Measurements from ENCODE around the gene SIRT3.

DNA sequence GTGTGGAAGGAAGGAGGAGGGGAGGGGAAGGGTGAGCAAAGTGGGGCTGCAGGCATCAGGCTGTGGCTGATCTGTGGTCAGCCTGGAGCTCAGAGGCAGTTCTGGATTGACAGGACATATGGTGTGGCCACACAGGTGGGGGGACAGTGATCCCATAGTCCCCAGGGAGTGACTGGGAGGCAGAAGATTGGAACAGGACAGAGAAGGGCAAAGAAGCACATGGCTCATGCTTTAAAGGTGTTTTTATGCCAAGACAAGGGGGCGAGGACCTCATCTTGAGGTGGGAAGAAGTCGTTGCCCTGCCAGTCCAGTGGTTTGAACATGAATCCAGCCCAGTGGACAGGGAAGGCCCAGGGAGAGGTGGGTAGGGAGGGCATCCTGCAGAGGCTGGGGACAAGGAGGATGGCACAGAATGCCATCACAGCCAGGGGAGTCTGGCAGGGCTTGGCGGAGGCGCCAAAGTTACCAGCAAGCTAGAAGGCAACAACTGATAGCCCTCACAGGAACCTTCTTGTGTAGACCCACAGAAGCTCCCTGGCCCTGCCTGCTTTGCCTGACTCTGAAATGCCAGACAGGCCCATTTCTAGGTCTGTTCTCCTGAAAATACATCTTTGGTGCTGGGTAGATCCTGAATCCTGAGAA is 32.1 kb downstream of the SIRT3 start:
- TF ChIP-seq, protein P1, sequence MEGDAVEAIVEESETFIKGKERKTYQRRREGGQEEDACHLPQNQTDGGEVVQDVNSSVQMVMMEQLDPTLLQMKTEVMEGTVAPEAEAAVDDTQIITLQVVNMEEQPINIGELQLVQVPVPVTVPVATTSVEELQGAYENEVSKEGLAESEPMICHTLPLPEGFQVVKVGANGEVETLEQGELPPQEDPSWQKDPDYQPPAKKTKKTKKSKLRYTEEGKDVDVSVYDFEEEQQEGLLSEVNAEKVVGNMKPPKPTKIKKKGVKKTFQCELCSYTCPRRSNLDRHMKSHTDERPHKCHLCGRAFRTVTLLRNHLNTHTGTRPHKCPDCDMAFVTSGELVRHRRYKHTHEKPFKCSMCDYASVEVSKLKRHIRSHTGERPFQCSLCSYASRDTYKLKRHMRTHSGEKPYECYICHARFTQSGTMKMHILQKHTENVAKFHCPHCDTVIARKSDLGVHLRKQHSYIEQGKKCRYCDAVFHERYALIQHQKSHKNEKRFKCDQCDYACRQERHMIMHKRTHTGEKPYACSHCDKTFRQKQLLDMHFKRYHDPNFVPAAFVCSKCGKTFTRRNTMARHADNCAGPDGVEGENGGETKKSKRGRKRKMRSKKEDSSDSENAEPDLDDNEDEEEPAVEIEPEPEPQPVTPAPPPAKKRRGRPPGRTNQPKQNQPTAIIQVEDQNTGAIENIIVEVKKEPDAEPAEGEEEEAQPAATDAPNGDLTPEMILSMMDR (IDR thresholded peaks at IDR 0.05): no peak
- no peak for TF ChIP-seq POLR2A (IDR thresholded peaks at IDR 0.05)
